A673 (cell line): ENCODE results near the gene KLHL14. TPM values are rescaled to one million over a fixed set of nuclear protein-coding genes. Genes with fewer than 3 reads are reported as not detected.

Experiments used
- BruUV-seq: library from RNA; stranded (reverse); fragments of 400-500 nt; replicated peaks from 2 replicates; lab custom pipeline; 2021; lab: Mats Ljungman, UMichigan
- CTCF ChIA-PET: fragments of 300-600 bp; sonication (Branson Sonifier 250); formaldehyde crosslinking; loops from one replicate; lab custom pipeline; 2022; ENCODE audit warnings: antibody characterized with exemption; lab: Charles Lee
- POLR2A ChIA-PET: fragments of 300-600 bp; sonication (Branson Sonifier 250); formaldehyde crosslinking; loops from one replicate; lab custom pipeline; 2022; ENCODE audit warnings: antibody characterized with exemption; ENCODE audit not compliant: low non-redundant PET; lab: Charles Lee
- DNase-seq: peaks from one replicate; pipeline ENCODE4 v3.0.0-alpha.2; 2015; ENCODE audit warnings: low spot score
- H3K27ac ChIP-seq: fragments of 200-600 bp; sonication (generic); 2 replicates; pipeline ENCODE4 v1.5.1; 2016; ENCODE audit warnings: mixed run types, low read depth, mild to moderate bottlenecking, mixed read lengths, antibody characterized with exemption, low read length; ENCODE audit not compliant: poor library complexity, severe bottlenecking
- H3K27me3 ChIP-seq: fragments of 200-600 bp; sonication (generic); replicated peaks from 2 replicates; pipeline ENCODE4 v1.6.1; 2017; ENCODE audit warnings: mixed run types, low read depth, mild to moderate bottlenecking, mixed read lengths, antibody characterized with exemption, low read length; ENCODE audit not compliant: insufficient read depth, poor library complexity
- H3K36me3 ChIP-seq: fragments of 200-600 bp; sonication (generic); 2 replicates; pipeline ENCODE4 v1.6.1; 2016; ENCODE audit warnings: mixed run types, mild to moderate bottlenecking, mixed read lengths, antibody characterized with exemption, low read length; ENCODE audit not compliant: insufficient read depth, poor library complexity, severe bottlenecking
- H3K4me1 ChIP-seq: fragments of 200-600 bp; sonication (generic); 2 replicates; pipeline ENCODE4 v1.6.1; 2017; ENCODE audit warnings: mixed run types, mild to moderate bottlenecking, mixed read lengths, antibody characterized with exemption, low read length; ENCODE audit not compliant: insufficient read depth, poor library complexity, severe bottlenecking
- H3K4me3 ChIP-seq: fragments of 200-600 bp; sonication (generic); 2 replicates; pipeline ENCODE4 v1.5.1; 2016; ENCODE audit warnings: low read depth, mixed run types, mild to moderate bottlenecking, mixed read lengths, low read length; ENCODE audit not compliant: poor library complexity, severe bottlenecking
- H3K9me3 ChIP-seq: fragments of 200-600 bp; sonication (generic); 2 replicates; pipeline ENCODE4 v1.6.1; 2016; ENCODE audit warnings: mixed run types, low read depth, mild to moderate bottlenecking, mixed read lengths, antibody characterized with exemption, low read length; ENCODE audit not compliant: poor library complexity, severe bottlenecking
- CTCF ChIP-seq: fragments of 300-800, 200-600 bp; sonication (generic); conservative IDR thresholded peaks from 2 replicates; pipeline ENCODE4 v1.5.1; 2017; ENCODE audit warnings: low read depth, mild to moderate bottlenecking, antibody characterized with exemption, low read length, moderate library complexity, mixed read lengths
- EZH2 ChIP-seq: fragments of 200-600 bp; sonication (generic); IDR thresholded peaks from 2 replicates; pipeline ENCODE4 v1.6.1; 2017; ENCODE audit warnings: borderline replicate concordance, low read depth, mild to moderate bottlenecking, mixed read lengths, antibody characterized with exemption, low read length; ENCODE audit not compliant: poor library complexity, severe bottlenecking
- intact Hi-C: fragments of 100-400 bp; cut with micrococcal nuclease; formaldehyde crosslinking; loops from one replicate; pipeline ENCODE4 v1.10.0; 2022; ENCODE audit not compliant: unreplicated experiment
- total RNA-seq: library from RNA; stranded (reverse); gene quantifications from 2 replicates; pipeline ENCODE4 v1.2.3, GENCODE V29; 2021

Gene KLHL14
- total RNA-seq, 1 experiment from 2014 or later: 2.3 TPM

- POLR2A ChIA-PET: no interaction called here
- Histone ChIP-seq H3K36me3 (no peaks in the 10 kb centered on the region), H3K27me3 (peaks cover 10% of the 10 kb centered on the region), H3K4me3 (no peak overlapping the region), H3K27ac (no peak overlapping the region), H3K9me3 (no peaks in the 10 kb centered on the region), H3K4me1 (peaks cover 11% of the 10 kb centered on the region)
- no TSS peak for BruUV-seq
- intact Hi-C loops: no loop called here
- CTCF ChIA-PET: no interaction called here
- TF ChIP-seq EZH2 (no peak), CTCF (no peak)
- DNase-seq: no peak
These were observed 100.4 kb downstream of the KLHL14 start for GRCh38 chr18:32672398-32672797.

GRCh38 chr18:32670727-32671126 lies 102.1 kb downstream of the KLHL14 start:
- Histone ChIP-seq H3K27me3 (peaks cover 2% of the 10 kb centered on the region), H3K4me1 (peaks cover 11% of the 10 kb centered on the region), H3K36me3 (no peaks in the 10 kb centered on the region), H3K4me3 (no peak overlapping the region), H3K9me3 (no peaks in the 10 kb centered on the region), H3K27ac (no peak overlapping the region)
- CTCF ChIA-PET: no interaction called here
- no peak for TF ChIP-seq EZH2
- TF ChIP-seq CTCF: no peak
- BruUV-seq: no TSS peak
- POLR2A ChIA-PET: interaction anchor here (0.6 kb wide), 2 partner anchors 83 to 451 kb away, joined by 3 to 5 read pairs; no protein-coding TSS in a partner anchor
- intact Hi-C loops: no loop called here
- DNase-seq: no peak

- peak; percentile 23 for DNase-seq
- intact Hi-C loops: loop anchor here (10.0 kb wide), 1 partner anchor 395 kb away; no protein-coding TSS in a partner anchor
- no peak overlapping the region for H3K4me3 ChIP-seq
- ChIA-PET CTCF (no interaction called here), POLR2A (no interaction called here)
- no peaks in the 10 kb centered on the region for H3K36me3 ChIP-seq
- no peak overlapping the region for H3K27ac ChIP-seq
- no TSS peak for BruUV-seq
- TF ChIP-seq EZH2 (no peak), CTCF (peak; percentile 55)
- H3K27me3 ChIP-seq: no peaks in the 10 kb centered on the region
- H3K4me1 ChIP-seq: peaks cover 11% of the 10 kb centered on the region
- no peaks in the 10 kb centered on the region for H3K9me3 ChIP-seq
These were observed 103.2 kb downstream of the KLHL14 start for GRCh38 chr18:32669549-32670165.
